MM.1S (cell line): Measurements from ENCODE around the gene FECH.

Source experiments
- DNase-seq: peaks from one replicate; pipeline ENCODE4 v3.0.0-alpha.2; 2015
- H2AFZ ChIP-seq: fragments of 300-600 bp; sonication (generic); 2 replicates; pipeline ENCODE4 v1.6.0; 2016; ENCODE audit warnings: antibody characterized with exemption, low read length
- H3F3A ChIP-seq: fragments of 300-600 bp; sonication (generic); 2 replicates; pipeline ENCODE4 v1.6.1; 2016; ENCODE audit warnings: mild to moderate bottlenecking, antibody characterized with exemption, low read length, moderate library complexity, mixed read lengths; ENCODE audit not compliant: insufficient read depth
- H3K27ac ChIP-seq: fragments of 300-600 bp; sonication (generic); 2 replicates; pipeline ENCODE4 v1.5.1; 2016; ENCODE audit warnings: mild to moderate bottlenecking, low read length
- H3K27me3 ChIP-seq: fragments of 300-600 bp; sonication (generic); replicated peaks from 2 replicates; pipeline ENCODE4 v1.6.0; 2016; ENCODE audit warnings: low read length; ENCODE audit not compliant: insufficient read depth
- H3K36me3 ChIP-seq: fragments of 300-600 bp; sonication (generic); replicated peaks from 2 replicates; pipeline ENCODE4 v1.6.1; 2016; ENCODE audit warnings: mild to moderate bottlenecking, low read length, mixed read lengths; ENCODE audit not compliant: insufficient read depth
- H3K4me1 ChIP-seq: fragments of 300-600 bp; sonication (generic); 2 replicates; pipeline ENCODE4 v1.6.1; 2016; ENCODE audit warnings: low read length, mixed read lengths
- H3K4me2 ChIP-seq: fragments of 300-600 bp; sonication (generic); 2 replicates; pipeline ENCODE4 v1.6.0; 2016; ENCODE audit warnings: low read depth, low read length
- H3K4me3 ChIP-seq: fragments of 300-600 bp; sonication (generic); 2 replicates; pipeline ENCODE4 v1.5.1; 2016; ENCODE audit warnings: low read length, mixed read lengths
- H3K79me2 ChIP-seq: fragments of 300-600 bp; sonication (generic); 2 replicates; pipeline ENCODE4 v1.6.1; 2016; ENCODE audit warnings: mixed run types, low read length, mixed read lengths
- H3K9ac ChIP-seq: fragments of 300-600 bp; sonication (generic); 2 replicates; pipeline ENCODE4 v1.6.1; 2016; ENCODE audit warnings: low read length, mixed read lengths
- H3K9me2 ChIP-seq: fragments of 300-600 bp; sonication (generic); replicated peaks from 2 replicates; pipeline ENCODE4 v1.6.1; 2016; ENCODE audit warnings: mild to moderate bottlenecking, low read length, mixed read lengths; ENCODE audit not compliant: insufficient read depth
- H3K9me3 ChIP-seq: fragments of 300-600 bp; sonication (generic); replicated peaks from 2 replicates; pipeline ENCODE4 v1.6.1; 2016; ENCODE audit warnings: mild to moderate bottlenecking, low read length, mixed read lengths; ENCODE audit not compliant: insufficient read depth
- H4K20me1 ChIP-seq: fragments of 300-600 bp; sonication (generic); 2 replicates; pipeline ENCODE4 v1.6.1; 2016; ENCODE audit warnings: mild to moderate bottlenecking, low read length, moderate library complexity, mixed read lengths; ENCODE audit not compliant: insufficient read depth
- CTCF ChIP-seq: fragments of 300-600 bp; sonication (generic); IDR thresholded peaks from 2 replicates; pipeline ENCODE4 v1.5.1; 2016; ENCODE audit warnings: antibody characterized with exemption, low read length, mixed read lengths
- EZH2 ChIP-seq: fragments of 300-600 bp; sonication (generic); optimal IDR thresholded peaks from 2 replicates; pipeline ENCODE3; 2017; ENCODE audit warnings: low read depth, mild to moderate bottlenecking, antibody characterized with exemption, low read length, mixed read lengths
- EZH2phosphoT487 ChIP-seq: fragments of 300-600 bp; sonication (generic); IDR thresholded peaks from 2 replicates; pipeline ENCODE4 v1.6.1; 2018; ENCODE audit warnings: antibody characterized with exemption, low read length

The FECH gene

GRCh38 chr18:57534511-57534909, 52.0 kb downstream of the FECH start:
- Histone ChIP-seq H3K9ac (no peak overlapping the region), H3K36me3 (no peaks in the 10 kb centered on the region), H4K20me1 (no peaks in the 10 kb centered on the region), H2AFZ (no peak overlapping the region), H3F3A (no peaks in the 10 kb centered on the region), H3K27ac (no peak overlapping the region), H3K4me2 (no peak overlapping the region), H3K79me2 (no peaks in the 10 kb centered on the region), H3K9me3 (no peaks in the 10 kb centered on the region), H3K27me3 (no peaks in the 10 kb centered on the region), H3K4me3 (no peak overlapping the region), H3K9me2 (no peaks in the 10 kb centered on the region), H3K4me1 (no peaks in the 10 kb centered on the region)
- TF ChIP-seq EZH2phosphoT487 = no peak
- TF ChIP-seq EZH2 = no peak
- no peak for TF ChIP-seq CTCF
- no peak for DNase-seq

- no peak overlapping the region for H3K27ac ChIP-seq
Observed at GRCh38 chr18:57533868-57534510, 52.5 kb downstream of the FECH start.

GRCh38 chr18:57533006-57533867, 53.3 kb downstream of the FECH start:
- Histone ChIP-seq H3K4me2 (no peak overlapping the region), H3K9me2 (no peaks in the 10 kb centered on the region), H3K27ac (no peak overlapping the region), H2AFZ (no peak overlapping the region), H3K36me3 (no peaks in the 10 kb centered on the region), H3K9ac (no peak overlapping the region), H3K79me2 (no peaks in the 10 kb centered on the region), H3F3A (no peaks in the 10 kb centered on the region), H3K27me3 (no peaks in the 10 kb centered on the region), H3K9me3 (no peaks in the 10 kb centered on the region), H4K20me1 (no peaks in the 10 kb centered on the region), H3K4me1 (no peaks in the 10 kb centered on the region), H3K4me3 (no peak overlapping the region)
- TF ChIP-seq EZH2phosphoT487 (no peak), CTCF (no peak), EZH2 (no peak)
- DNase-seq = no peak

More at GRCh38 chr18:57533868-57534510, 52.5 kb downstream of the FECH start:
- no peak overlapping the region for H3K9ac ChIP-seq
- no peaks in the 10 kb centered on the region for H3K9me2 ChIP-seq
- H3K9me3 ChIP-seq = no peaks in the 10 kb centered on the region
- H3K36me3 ChIP-seq = no peaks in the 10 kb centered on the region
- H3K79me2 ChIP-seq = no peaks in the 10 kb centered on the region
- TF ChIP-seq EZH2 (no peak), EZH2phosphoT487 (no peak), CTCF (no peak)
- H3K27me3 ChIP-seq = no peaks in the 10 kb centered on the region
- H3K4me2 ChIP-seq = no peak overlapping the region
- no peaks in the 10 kb centered on the region for H3K4me1 ChIP-seq
- H4K20me1 ChIP-seq = no peaks in the 10 kb centered on the region
- no peaks in the 10 kb centered on the region for H3F3A ChIP-seq
- H3K4me3 ChIP-seq = no peak overlapping the region
- H2AFZ ChIP-seq = no peak overlapping the region
- no peak for DNase-seq
